K562 (cell line): ENCODE results near the gene TTC32. TPM values are rescaled to one million over a fixed set of nuclear protein-coding genes. Genes with fewer than 3 reads are reported as not detected.

Source experiments
- ATAC-seq: fragments of 200-7000 bp; cut with Tn5 transposase; 3 replicates; pipeline ENCODE4 v1.9.1; 2020; ENCODE audit warnings: moderate library complexity
- BruUV-seq: library from RNA; stranded (reverse); fragments of 400-500 nt; replicated peaks from 2 replicates; lab custom pipeline; 2021; lab: Mats Ljungman, UMichigan
- CTCF ChIA-PET: fragments of 300-600 bp; formaldehyde crosslinking; extraction: SDS; loops from one replicate; lab custom pipeline; 2021; ENCODE audit warnings: low intra/inter-chr PET ratio; lab: Yijun Ruan, JAX
- POLR2A ChIA-PET: fragments of 300-600, 350-650 bp; sonication (Branson Sonifier 250); formaldehyde crosslinking; extraction: SDS; loops from one replicate; lab custom pipeline; 2021; ENCODE audit warnings: antibody characterized with exemption, inconsistent platforms; lab: Yijun Ruan, JAX
- DNase-seq, 4 experiments: peaks; one replicate each; pipeline versions ENCODE4 v3.0.0 to v3.0.0-alpha.2; 2011 to 2018; ENCODE audit warnings: low spot score in 3 of 4, mixed read lengths in 3 of 4; ENCODE audit errors: extremely low read depth in 1 of 4
- FAIRE-seq: peaks from 2 replicates; lab custom pipeline; 2011; peaks lifted over from hg19 to GRCh38; lab: Jason Lieb, UNC
- H2AFZ ChIP-seq: 2 replicates; pipeline ENCODE4 v1.6.0; 2011; ENCODE audit warnings: low read depth, low read length, control low read depth, inconsistent platforms
- H3K27ac ChIP-seq: fragments of 200-600 bp; 3 replicates; pipeline ENCODE4 v1.8.0; 2011; ENCODE audit warnings: low read depth, mild to moderate bottlenecking, control low read depth, inconsistent platforms, low read length, moderate library complexity, mixed read lengths; ENCODE audit errors: extremely low read depth
- H3K27me3 ChIP-seq, 2 experiments: fragments of 300-600 bp in 1 of 2; 2 replicates in 1 of 2; 3 replicates in 1 of 2; pipeline versions ENCODE4 v1.6.0 to v1.8.0; 2011; ENCODE audit warnings: inconsistent platforms in 2 of 2, low read length in 2 of 2, mild to moderate bottlenecking in 1 of 2, mixed read lengths in 1 of 2, moderate library complexity in 1 of 2; ENCODE audit not compliant: control insufficient read depth in 2 of 2, insufficient read depth in 2 of 2
- H3K36me3 ChIP-seq: fragments of 300-600 bp; 3 replicates; pipeline ENCODE4 v1.8.0; 2011; ENCODE audit warnings: mild to moderate bottlenecking, low read length, inconsistent platforms; ENCODE audit not compliant: control insufficient read depth, insufficient read depth
- H3K4me1 ChIP-seq, 2 experiments: fragments of 200-600 bp in 1 of 2; replicated peaks in 1 of 2; 2 replicates in 1 of 2; 3 replicates in 1 of 2; pipeline versions ENCODE4 v1.5.1 to v1.8.0; 2011; ENCODE audit warnings: inconsistent platforms in 2 of 2, low read length in 2 of 2, mild to moderate bottlenecking in 1 of 2, mixed read lengths in 1 of 2, moderate library complexity in 1 of 2; ENCODE audit not compliant: control insufficient read depth in 2 of 2, insufficient read depth in 2 of 2
- H3K4me2 ChIP-seq: 2 replicates; pipeline ENCODE4 v1.6.1; 2011; ENCODE audit warnings: low read length, control low read depth, inconsistent platforms, mixed read lengths; ENCODE audit not compliant: insufficient read depth
- H3K4me3 ChIP-seq: fragments of 200-600 bp; sonication (generic), shearing (Covaris generic); 2 replicates; pipeline ENCODE4 v1.5.1; 2016; ENCODE audit warnings: control low read depth, inconsistent platforms
- H3K79me2 ChIP-seq: fragments of 200-600 bp; 3 replicates; pipeline ENCODE4 v1.8.0; 2011; ENCODE audit warnings: low read length, inconsistent platforms; ENCODE audit not compliant: control insufficient read depth, insufficient read depth
- H3K9ac ChIP-seq, 2 experiments: 2 replicates each; pipeline versions ENCODE4 v1.6.0 to v1.6.1; 2011; ENCODE audit warnings: low read depth in 2 of 2, low read length in 2 of 2, control low read depth in 1 of 2, inconsistent platforms in 1 of 2, mild to moderate bottlenecking in 1 of 2, mixed read lengths in 1 of 2; ENCODE audit not compliant: insufficient read depth in 1 of 2
- H3K9me1 ChIP-seq: one replicate; pipeline ENCODE4 v1.6.0; 2011; ENCODE audit warnings: inconsistent platforms, mild to moderate bottlenecking, low read length, moderate library complexity; ENCODE audit not compliant: control insufficient read depth, insufficient read depth
- H3K9me3 ChIP-seq: replicated peaks from 2 replicates; pipeline ENCODE4 v1.5.1; 2011; ENCODE audit warnings: low read depth, low read length, inconsistent platforms; ENCODE audit not compliant: control insufficient read depth, insufficient read depth
- H4K20me1 ChIP-seq: replicated peaks from 2 replicates; pipeline ENCODE4 v1.6.1; 2011; ENCODE audit warnings: low read length, inconsistent platforms, mixed read lengths; ENCODE audit not compliant: control insufficient read depth, insufficient read depth
- BCOR ChIP-seq: fragments of 450-650 bp; IDR thresholded peaks from 2 replicates; pipeline ENCODE4 v1.6.1; 2016
- BHLHE40 ChIP-seq: IDR thresholded peaks from 2 replicates; pipeline ENCODE4 v1.6.1; 2011; ENCODE audit warnings: low read length, improper control_type of control experiment
- CBX1 ChIP-seq: sonication (generic); IDR thresholded peaks from 2 replicates; pipeline ENCODE4 v1.6.1; 2016; ENCODE audit warnings: antibody characterized with exemption, low read depth, mild to moderate bottlenecking
- CTBP1 ChIP-seq: fragments of 450-650 bp; IDR thresholded peaks from 2 replicates; pipeline ENCODE4 v1.6.1; 2016; ENCODE audit warnings: borderline replicate concordance
- EGR1 ChIP-seq: fragments of 450-650 bp; conservative IDR thresholded peaks from 2 replicates; pipeline ENCODE4 v1.6.1; 2017; ENCODE audit warnings: mild to moderate bottlenecking
- GATAD2A ChIP-seq: fragments of 450-650 bp; IDR thresholded peaks from 2 replicates; pipeline ENCODE4 v1.6.1; 2017
- HMG20B ChIP-seq: fragments of 250-450 bp; sonication (Bioruptor Pico); IDR thresholded peaks from 2 replicates; pipeline ENCODE4 v1.5.0; 2021; ENCODE audit warnings: mild to moderate bottlenecking
- ILF3 ChIP-seq: fragments of 450-650 bp; IDR thresholded peaks from 2 replicates; pipeline ENCODE4 v1.6.1; 2018; ENCODE audit warnings: antibody characterized with exemption, mild to moderate bottlenecking, moderate library complexity, borderline replicate concordance
- KDM5B ChIP-seq: fragments of 200-600 bp; sonication (generic); IDR thresholded peaks from 2 replicates; pipeline ENCODE4 v1.6.1; 2012; ENCODE audit warnings: low read depth, mild to moderate bottlenecking, moderate library complexity, low read length, control low read depth, inconsistent platforms; ENCODE audit not compliant: insufficient replicate concordance
- RFX1 ChIP-seq: fragments of 450-650 bp; IDR thresholded peaks from 2 replicates; pipeline ENCODE4 v1.6.1; 2016; ENCODE audit warnings: mild to moderate bottlenecking, moderate library complexity
- SPI1 ChIP-seq: IDR thresholded peaks from 2 replicates; pipeline ENCODE4 v1.6.1; 2011; ENCODE audit warnings: low read depth, low read length, control low read depth, borderline replicate concordance
- TRIM24 ChIP-seq, 2 experiments: fragments of 450-650 bp; IDR thresholded peaks; 2 replicates each; pipeline ENCODE4 v1.6.1; 2016
- ZNF124 ChIP-seq: sonication (generic); formaldehyde crosslinking; IDR thresholded peaks from 2 replicates; pipeline ENCODE4 v1.8.1; 2022; ENCODE audit warnings: missing genetic modification reagents
- ZNF253 ChIP-seq: fragments of 250-450 bp; sonication (Bioruptor Pico); conservative IDR thresholded peaks from 2 replicates; pipeline ENCODE4 v1.6.1; 2021; ENCODE audit warnings: mild to moderate bottlenecking
- ZNF282 ChIP-seq: sonication (generic); formaldehyde crosslinking; IDR thresholded peaks from 2 replicates; pipeline ENCODE4 v1.8.1; 2023; ENCODE audit warnings: missing genetic modification reagents
- ZNF778 ChIP-seq: fragments of 450-650 bp; formaldehyde crosslinking; IDR thresholded peaks from 2 replicates; pipeline ENCODE4 v1.4.0; 2020; ENCODE audit warnings: mild to moderate bottlenecking, moderate library complexity
- WGBS: fragments of 100-300 bp; shearing (Covaris generic); methylation state at CpG from one replicate; pipeline ENCODE4 v1.1.6; 2016; ENCODE audit warnings: low coverage, mixed read lengths; ENCODE audit not compliant: insufficient coverage; ENCODE audit errors: missing lambda C conversion rate; 5-methylcytosine and 5-hydroxymethylcytosine counted together
- in situ Hi-C: fragments of 300-500 bp; cut with MboI; formaldehyde crosslinking; loops from 4 replicates; pipeline ENCODE4 v1.15.0; 2018; ENCODE audit warnings: inconsistent platforms, mixed read lengths
- intact Hi-C: fragments of 100-400 bp; cut with micrococcal nuclease; formaldehyde crosslinking; loops from 2 replicates; pipeline ENCODE4 v1.14.2; 2022
- polyA plus RNA-seq, 8 experiments: library from polyadenylated mRNA; depleted of rRNA in 4 of 8; stranded (reverse) in 5 of 8; unstranded in 3 of 8; fragments of >200 nt; fragmentation: Nextera tagmentation in 2 of 8; fragmentation: Illumina TruSeq in 1 of 8; extraction: Ambion mirVana in 2 of 8; extraction: Trizol in 1 of 8; gene quantifications; 2 replicates each; pipeline versions ENCODE4 v1.2.1 to v1.2.3, GENCODE V29; 2011 to 2014; ENCODE audit warnings: inconsistent platforms in 1 of 8, missing spikeins in 1 of 8
- total RNA-seq, 7 experiments: library from RNA; depleted of rRNA in 6 of 7; stranded (reverse); fragments of >200 nt in 6 of 7; fragmentation: Illumina TruSeq in 2 of 7; extraction: Trizol in 2 of 7; gene quantifications; 2 replicates each; pipeline versions ENCODE4 v1.2.1 to v1.2.3, GENCODE V29; 2011 to 2021; ENCODE audit warnings: low replicate concordance in 1 of 7
- TF ChIP-seq, protein P1 (sequence below): fragments of 450-650 bp; IDR thresholded peaks from one replicate; pipeline ENCODE4 v1.6.1; 2018; ENCODE audit warnings: mild to moderate bottlenecking, moderate library complexity; ENCODE audit not compliant: partially characterized antibody

TTC32 gene
- total and polyA plus RNA-seq, 9 of the 15 experiments (the other 6 are each of a cell fraction or from before 2014, with no cell fraction given): 27.6 to 71.4 (median 52.6) TPM

DNA sequence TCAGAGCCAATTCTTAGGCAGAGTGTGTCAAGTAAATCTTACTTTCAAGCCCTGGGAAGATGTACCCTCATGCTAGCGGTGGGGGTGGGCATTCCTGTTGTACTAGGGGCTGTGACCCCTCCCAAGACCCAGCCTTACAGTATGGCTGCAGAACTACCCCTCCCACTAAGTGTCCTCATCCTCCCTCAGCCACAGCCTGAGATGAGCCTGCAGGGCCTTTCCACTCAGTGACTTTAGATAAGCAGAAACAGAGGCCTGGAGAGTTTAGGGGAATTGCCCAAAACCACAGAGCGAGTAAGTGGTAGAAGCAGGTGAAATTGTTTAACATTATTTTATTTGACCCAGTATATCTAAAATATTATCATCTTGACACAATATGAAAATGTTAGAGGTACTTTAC lies 36.6 kb downstream of the TTC32 start:
- Histone ChIP-seq H3K9me1 (no peaks in the 10 kb centered on the region), H3K27ac (no peak overlapping the region), H4K20me1 (0 out of 2 replicates have a peak, but pooled peaks cover 3% of the 10 kb centered on the region), H2AFZ (no peak overlapping the region), H3K9ac (no peak overlapping the region; a peak in 1 of 4 replicates), H3K4me3 (no peak overlapping the region), H3K36me3 (no peaks in the 10 kb centered on the region), H3K27me3 (peaks cover 9 to 41% of the 10 kb centered on the region in 2 experiments), H3K9me3 (no peaks in the 10 kb centered on the region), H3K4me1 (peaks cover 4 to 19% of the 10 kb centered on the region in 2 experiments; a peak in 3 of 5 replicates), H3K4me2 (no peak overlapping the region), H3K79me2 (no peaks in the 10 kb centered on the region)
- no TSS peak for BruUV-seq
- intact Hi-C loops: loop anchor here (10.0 kb wide), 1 partner anchor 120 kb away; no protein-coding TSS in a partner anchor
- no peak for ATAC-seq
- peak in 1 of 4 experiments; percentile 16 for DNase-seq
- in situ Hi-C loops: loop anchor here (10.0 to 25.0 kb wide), 2 partner anchors 510 to 1103 kb away; partner anchors contain the start of gene OSR1
- WGBS: 4% methylated on average over 2 of the region's 2 CpGs
- FAIRE-seq: no peak
- ChIA-PET CTCF (no interaction called here), POLR2A (interaction anchor here (0.6 kb wide), 1 partner anchor 18 kb away, joined by 4 read pairs; no protein-coding TSS in a partner anchor)
- no peak for TF ChIP-seq EGR1

DNA sequence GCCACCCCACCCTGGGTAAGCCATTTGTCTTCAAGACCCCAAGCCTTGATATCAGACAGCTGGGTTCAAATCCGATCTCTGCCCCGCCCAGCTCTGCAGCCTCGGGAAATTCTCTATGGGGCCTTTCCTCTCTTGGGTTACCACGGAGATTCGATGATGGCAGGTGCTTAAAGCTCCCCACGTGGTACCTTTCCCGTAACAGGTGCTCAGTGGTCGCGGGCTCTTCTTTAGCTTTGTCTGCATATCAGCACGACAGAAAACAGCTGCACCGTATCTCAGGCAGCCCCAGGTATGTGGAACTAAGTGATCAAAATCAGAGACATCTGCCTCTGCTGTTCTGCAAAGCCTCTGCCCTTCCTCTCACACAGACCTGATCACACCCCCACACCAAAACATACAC lies 37.4 kb downstream of the TTC32 start:
- 26% methylated on average over 7 of the region's 11 CpGs for WGBS
- no peak overlapping the region for H3K27ac ChIP-seq
- BruUV-seq: no TSS peak
- in situ Hi-C loops: loop anchor here (5.0 to 25.0 kb wide), 4 partner anchors 510 to 1432 kb away; partner anchors contain the start of gene OSR1
- FAIRE-seq: no peak
- no peak for ATAC-seq
- H3K4me3 ChIP-seq: no peak overlapping the region
- CTCF ChIA-PET: interaction anchor here (1.0 kb wide), 2 partner anchors 95 to 1477 kb away, joined by 3 to 5 read pairs; no protein-coding TSS in a partner anchor
- no peak overlapping the region for H3K9ac ChIP-seq
- no peaks in the 10 kb centered on the region for H3K9me3 ChIP-seq
- no peaks in the 10 kb centered on the region for H3K36me3 ChIP-seq
- H3K27me3 ChIP-seq: peaks cover 12 to 41% of the 10 kb centered on the region in 2 experiments
- no peaks in the 10 kb centered on the region for H3K9me1 ChIP-seq
- H4K20me1 ChIP-seq: 0 out of 2 replicates have a peak, but pooled peaks cover 3% of the 10 kb centered on the region
- intact Hi-C loops: loop anchor here (5.0 to 10.0 kb wide), 6 partner anchors 97 to 1467 kb away; no protein-coding TSS in a partner anchor
- no peaks in the 10 kb centered on the region for H3K79me2 ChIP-seq
- no peak overlapping the region for H3K4me2 ChIP-seq
- H2AFZ ChIP-seq: no peak overlapping the region
- H3K4me1 ChIP-seq: peaks cover 4 to 18% of the 10 kb centered on the region in 2 experiments; a peak in 3 of 5 replicates
- DNase-seq: no peak
- POLR2A ChIA-PET: interaction anchor here (0.6 kb wide), 2 partner anchors 19 to 83 kb away, joined by 3 to 4 read pairs; no protein-coding TSS in a partner anchor
- TF ChIP-seq KDM5B (no peak), BHLHE40 (no peak), ZNF124 (CRISPR knock-in tag) (no peak), CBX1 (no peak), ZNF253 (no peak), TRIM24 (IDR thresholded peaks at IDR 0.05) (no peak), ZNF282 (CRISPR knock-in tag) (no peak), CTBP1 (no peak), BCOR (no peak), GATAD2A (no peak), ZNF778 (CRISPR knock-in tag) (no peak), ILF3 (no peak), SPI1 (no peak), RFX1 (no peak), HMG20B (no peak)
- TF ChIP-seq, protein P1, sequence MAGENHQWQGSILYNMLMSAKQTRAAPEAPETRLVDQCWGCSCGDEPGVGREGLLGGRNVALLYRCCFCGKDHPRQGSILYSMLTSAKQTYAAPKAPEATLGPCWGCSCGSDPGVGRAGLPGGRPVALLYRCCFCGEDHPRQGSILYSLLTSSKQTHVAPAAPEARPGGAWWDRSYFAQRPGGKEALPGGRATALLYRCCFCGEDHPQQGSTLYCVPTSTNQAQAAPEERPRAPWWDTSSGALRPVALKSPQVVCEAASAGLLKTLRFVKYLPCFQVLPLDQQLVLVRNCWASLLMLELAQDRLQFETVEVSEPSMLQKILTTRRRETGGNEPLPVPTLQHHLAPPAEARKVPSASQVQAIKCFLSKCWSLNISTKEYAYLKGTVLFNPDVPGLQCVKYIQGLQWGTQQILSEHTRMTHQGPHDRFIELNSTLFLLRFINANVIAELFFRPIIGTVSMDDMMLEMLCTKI: no peak
